Inflammatory macrophage treated with lipopolysaccharide for 1 hour (primary cell): ENCODE data around the gene ZC3H7A.

Experiments
- DNase-seq, 2 donors: peaks; one replicate each; pipeline ENCODE4 v3.0.0-alpha.2; 2020 to 2022

The ZC3H7A gene

GRCh38 chr16:11797166-11797956 is at the start of gene ZC3H7A:
Gene ZC3H7A (minus strand): TSS chr16:11797258. CDS start chr16:11782354, 14,904 bp downstream.
- peak; percentile 97 for DNase-seq

GRCh38 chr16:11844499-11844898 is 47.4 kb upstream of the ZC3H7A start:
- no peak for DNase-seq

GRCh38 chr16:11843861-11844260 is 46.8 kb upstream of the ZC3H7A start:
- no peak for DNase-seq

GRCh38 chr16:11843206-11843605 is 46.1 kb upstream of the ZC3H7A start:
- no peak for DNase-seq

- DNase-seq = no peak
Measured at GRCh38 chr16:11841026-11841425, 44.0 kb upstream of the ZC3H7A start.

GRCh38 chr16:11836650-11837244 is 39.7 kb upstream of the ZC3H7A start:
- no peak for DNase-seq

GRCh38 chr16:11835891-11836649 is 39.0 kb upstream of the ZC3H7A start:
- DNase-seq = no peak

- DNase-seq = no peak
Measured at GRCh38 chr16:11835309-11835708, 38.3 kb upstream of the ZC3H7A start.

- DNase-seq = peak; percentile 75 to 84
Measured at GRCh38 chr16:11833951-11834695, 37.1 kb upstream of the ZC3H7A start.

GRCh38 chr16:11828696-11829095 is 31.6 kb upstream of the ZC3H7A start:
- DNase-seq = no peak

GRCh38 chr16:11825520-11826165 is 28.6 kb upstream of the ZC3H7A start:
- peak in 1 of 2 donors; percentile 25 for DNase-seq

- peak; percentile 82 to 94 for DNase-seq
Measured at GRCh38 chr16:11824362-11824761, 27.3 kb upstream of the ZC3H7A start.

- peak in 1 of 2 donors; percentile 17 for DNase-seq
Measured at GRCh38 chr16:11823645-11824044, 26.6 kb upstream of the ZC3H7A start.

- peak; percentile 78 to 85 for DNase-seq
Measured at GRCh38 chr16:11819798-11820197, 22.7 kb upstream of the ZC3H7A start.

- peak; percentile 40 to 53 for DNase-seq
Measured at GRCh38 chr16:11818970-11819369, 21.9 kb upstream of the ZC3H7A start.

GRCh38 chr16:11816123-11816522 is 19.1 kb upstream of the ZC3H7A start:
- DNase-seq = no peak

- peak; percentile 68 to 78 for DNase-seq
Measured at GRCh38 chr16:11814800-11815199, 17.7 kb upstream of the ZC3H7A start.

- DNase-seq = no peak
Measured at GRCh38 chr16:11806721-11807120, 9.7 kb upstream of the ZC3H7A start.

- DNase-seq = no peak
Measured at GRCh38 chr16:11805556-11805955, 8.5 kb upstream of the ZC3H7A start.

- no peak for DNase-seq
Measured at GRCh38 chr16:11801481-11802021, 4.5 kb upstream of the ZC3H7A start.

GRCh38 chr16:11800382-11800718 is 3.3 kb upstream of the ZC3H7A start:
- peak; percentile 68 to 76 for DNase-seq
